HL-60 (cell line): Measurements from ENCODE around the gene BCL2.

Experiments
- CTCF ChIP-seq: IDR thresholded peaks from one replicate; pipeline ENCODE4 v1.5.1; 2011; ENCODE audit warnings: low read length, control low read depth, inconsistent platforms; ENCODE audit not compliant: insufficient read depth
- GABPA ChIP-seq: IDR thresholded peaks from 2 replicates; pipeline ENCODE4 v1.6.1; 2012; ENCODE audit warnings: low read depth
- POLR2AphosphoS5 ChIP-seq: IDR thresholded peaks from 2 replicates; pipeline ENCODE4 v1.6.1; 2012; ENCODE audit warnings: low read depth

DNA sequence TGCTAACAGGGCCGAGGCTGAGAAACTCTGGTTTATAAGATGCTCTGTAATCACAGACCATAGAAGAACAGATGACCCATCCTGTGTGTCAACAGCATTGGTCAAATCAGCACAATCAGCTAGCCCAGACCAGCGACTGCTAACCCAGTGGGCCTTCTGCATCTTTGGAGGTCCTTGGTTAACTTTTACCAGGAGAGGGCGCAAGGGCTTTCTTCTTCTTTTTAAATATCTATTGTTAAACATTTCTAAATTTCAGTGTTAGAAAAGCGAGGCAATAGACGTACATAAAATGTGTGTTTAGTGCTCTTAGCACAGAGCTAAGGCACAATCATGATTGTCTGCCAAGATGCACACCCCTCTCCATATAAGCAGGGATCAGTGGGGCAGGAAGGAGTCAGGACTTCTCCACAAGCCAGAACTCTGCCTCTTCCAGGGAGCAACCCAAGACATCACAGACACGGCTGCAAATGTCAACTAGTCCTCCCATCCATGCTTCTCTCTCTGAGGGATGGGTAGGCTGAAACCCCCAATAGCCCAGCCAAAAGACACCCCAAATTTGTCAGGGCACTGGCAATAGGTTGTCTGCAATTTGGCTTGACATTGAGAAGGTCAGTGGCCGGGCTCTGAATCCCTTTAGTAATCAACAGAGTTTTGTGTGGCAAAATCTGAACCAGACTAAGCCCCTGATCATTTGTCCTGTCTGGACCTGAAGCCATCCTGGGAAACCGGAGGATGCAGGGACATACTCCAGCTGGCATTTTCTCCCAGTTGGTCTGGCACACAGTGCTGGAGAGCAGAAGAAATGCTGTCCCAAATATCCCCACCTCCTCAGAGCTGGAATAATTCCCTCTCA, 188.2 kb downstream of the BCL2 start:
- no peak for TF ChIP-seq POLR2AphosphoS5
- peak; percentile 9 for TF ChIP-seq CTCF
- no peak for TF ChIP-seq GABPA
